Measurements from ENCODE around the gene ACSS3. TPM values are rescaled to one million over a fixed set of nuclear protein-coding genes. Genes with fewer than 3 reads are reported as not detected.

Gene ACSS3
- total and polyA plus RNA-seq, 10 of the 15 experiments (the other 5 are each of a cell fraction or from before 2014, with no cell fraction given), result 0.06 to 0.31 TPM; not detected in 8

GRCh38 chr12:81078469-81079196, 754 bp downstream of the ACSS3 start:
- H3K4me2 ChIP-seq (ENCODE audit: control insufficient read depth, insufficient read depth), result no peak overlapping the region
- no peak for DNase-seq (ENCODE audit: low read depth, low spot score)
- no peak for ATAC-seq
- H3K9ac ChIP-seq (ENCODE audit: control insufficient read depth, insufficient read depth, low read length), result no peak overlapping the region
- H3K27ac ChIP-seq (ENCODE audit: control insufficient read depth, insufficient read depth), result no peak overlapping the region
- ChIA-PET RAD21 (ENCODE audit: unreplicated experiment) (no interaction called here), SMC1A (ENCODE audit: uncharacterized antibody, unreplicated experiment) (no interaction called here), CTCF (no interaction called here), POLR2A (no interaction called here)
- WGBS (ENCODE audit: insufficient coverage, insufficient replicate concordance, low lambda C conversion rate, missing lambda C conversion rate), result 26% methylated on average over 10 of the region's 10 CpGs
- BruUV-seq (replicated peaks), result no TSS peak
- H3K9me3 ChIP-seq (replicated peaks; ENCODE audit: control insufficient read depth, insufficient read depth, low read length), result no peaks in the 10 kb centered on the region
- in situ Hi-C loops (cut with MboI), result no loop called here
- H4K20me1 ChIP-seq (ENCODE audit: control insufficient read depth, insufficient read depth), result no peaks in the 10 kb centered on the region
- FAIRE-seq, result no peak
- no peaks in the 10 kb centered on the region for H3K79me2 ChIP-seq (ENCODE audit: control insufficient read depth, insufficient read depth, low read length)
- intact Hi-C loops (cut with micrococcal nuclease; ENCODE audit: unreplicated experiment), result no loop called here
- no peaks in the 10 kb centered on the region for H3K4me1 ChIP-seq (ENCODE audit: control insufficient read depth, insufficient read depth, low read length)
- no peak overlapping the region for H3K4me3 ChIP-seq
- H3K27me3 ChIP-seq (replicated peaks in 1 of 2; ENCODE audit: control insufficient read depth in 2 of 2, insufficient read depth in 2 of 2, low read length in 1 of 2), result peaks cover 2 to 4% of the 10 kb centered on the region in 2 experiments; a peak in 3 of 4 replicates
- H2AFZ ChIP-seq (ENCODE audit: control insufficient read depth, low read depth, low read length), result no peak overlapping the region
- H3K36me3 ChIP-seq (ENCODE audit: control insufficient read depth in 2 of 2, insufficient read depth in 2 of 2, low read length in 1 of 2), result no peaks in the 10 kb centered on the region
- TF ChIP-seq MAX (IDR thresholded peaks at IDR 0.05; ENCODE audit: low read depth, low read length), result no peak
- TF ChIP-seq EGR1 (IDR thresholded peaks at IDR 0.05; ENCODE audit: borderline replicate concordance in 1 of 2, low read depth in 2 of 2, low read length in 2 of 2), result no peak
- no peak for TF ChIP-seq ZNF217 (IDR thresholded peaks at IDR 0.05)
- TF ChIP-seq, protein P1, sequence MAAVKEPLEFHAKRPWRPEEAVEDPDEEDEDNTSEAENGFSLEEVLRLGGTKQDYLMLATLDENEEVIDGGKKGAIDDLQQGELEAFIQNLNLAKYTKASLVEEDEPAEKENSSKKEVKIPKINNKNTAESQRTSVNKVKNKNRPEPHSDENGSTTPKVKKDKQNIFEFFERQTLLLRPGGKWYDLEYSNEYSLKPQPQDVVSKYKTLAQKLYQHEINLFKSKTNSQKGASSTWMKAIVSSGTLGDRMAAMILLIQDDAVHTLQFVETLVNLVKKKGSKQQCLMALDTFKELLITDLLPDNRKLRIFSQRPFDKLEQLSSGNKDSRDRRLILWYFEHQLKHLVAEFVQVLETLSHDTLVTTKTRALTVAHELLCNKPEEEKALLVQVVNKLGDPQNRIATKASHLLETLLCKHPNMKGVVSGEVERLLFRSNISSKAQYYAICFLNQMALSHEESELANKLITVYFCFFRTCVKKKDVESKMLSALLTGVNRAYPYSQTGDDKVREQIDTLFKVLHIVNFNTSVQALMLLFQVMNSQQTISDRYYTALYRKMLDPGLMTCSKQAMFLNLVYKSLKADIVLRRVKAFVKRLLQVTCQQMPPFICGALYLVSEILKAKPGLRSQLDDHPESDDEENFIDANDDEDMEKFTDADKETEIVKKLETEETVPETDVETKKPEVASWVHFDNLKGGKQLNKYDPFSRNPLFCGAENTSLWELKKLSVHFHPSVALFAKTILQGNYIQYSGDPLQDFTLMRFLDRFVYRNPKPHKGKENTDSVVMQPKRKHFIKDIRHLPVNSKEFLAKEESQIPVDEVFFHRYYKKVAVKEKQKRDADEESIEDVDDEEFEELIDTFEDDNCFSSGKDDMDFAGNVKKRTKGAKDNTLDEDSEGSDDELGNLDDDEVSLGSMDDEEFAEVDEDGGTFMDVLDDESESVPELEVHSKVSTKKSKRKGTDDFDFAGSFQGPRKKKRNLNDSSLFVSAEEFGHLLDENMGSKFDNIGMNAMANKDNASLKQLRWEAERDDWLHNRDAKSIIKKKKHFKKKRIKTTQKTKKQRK (IDR thresholded peaks at IDR 0.05; ENCODE audit: low read depth, low read length), result no peak
- no peak for TF ChIP-seq ZNF24 (IDR thresholded peaks at IDR 0.05)
- no peak for TF ChIP-seq RAD21 (IDR thresholded peaks at IDR 0.05; ENCODE audit: insufficient read depth, low read depth, low read length)
- TF ChIP-seq IKZF1 (conservative IDR thresholded peaks at IDR 0.05), result no peak
- TF ChIP-seq DPF2 (IDR thresholded peaks at IDR 0.05), result no peak
- TF ChIP-seq MYC (IDR thresholded peaks at IDR 0.05; ENCODE audit: insufficient read depth, insufficient read length, insufficient replicate concordance, low read length, severe bottlenecking), result no peak
- TF ChIP-seq, protein P2, sequence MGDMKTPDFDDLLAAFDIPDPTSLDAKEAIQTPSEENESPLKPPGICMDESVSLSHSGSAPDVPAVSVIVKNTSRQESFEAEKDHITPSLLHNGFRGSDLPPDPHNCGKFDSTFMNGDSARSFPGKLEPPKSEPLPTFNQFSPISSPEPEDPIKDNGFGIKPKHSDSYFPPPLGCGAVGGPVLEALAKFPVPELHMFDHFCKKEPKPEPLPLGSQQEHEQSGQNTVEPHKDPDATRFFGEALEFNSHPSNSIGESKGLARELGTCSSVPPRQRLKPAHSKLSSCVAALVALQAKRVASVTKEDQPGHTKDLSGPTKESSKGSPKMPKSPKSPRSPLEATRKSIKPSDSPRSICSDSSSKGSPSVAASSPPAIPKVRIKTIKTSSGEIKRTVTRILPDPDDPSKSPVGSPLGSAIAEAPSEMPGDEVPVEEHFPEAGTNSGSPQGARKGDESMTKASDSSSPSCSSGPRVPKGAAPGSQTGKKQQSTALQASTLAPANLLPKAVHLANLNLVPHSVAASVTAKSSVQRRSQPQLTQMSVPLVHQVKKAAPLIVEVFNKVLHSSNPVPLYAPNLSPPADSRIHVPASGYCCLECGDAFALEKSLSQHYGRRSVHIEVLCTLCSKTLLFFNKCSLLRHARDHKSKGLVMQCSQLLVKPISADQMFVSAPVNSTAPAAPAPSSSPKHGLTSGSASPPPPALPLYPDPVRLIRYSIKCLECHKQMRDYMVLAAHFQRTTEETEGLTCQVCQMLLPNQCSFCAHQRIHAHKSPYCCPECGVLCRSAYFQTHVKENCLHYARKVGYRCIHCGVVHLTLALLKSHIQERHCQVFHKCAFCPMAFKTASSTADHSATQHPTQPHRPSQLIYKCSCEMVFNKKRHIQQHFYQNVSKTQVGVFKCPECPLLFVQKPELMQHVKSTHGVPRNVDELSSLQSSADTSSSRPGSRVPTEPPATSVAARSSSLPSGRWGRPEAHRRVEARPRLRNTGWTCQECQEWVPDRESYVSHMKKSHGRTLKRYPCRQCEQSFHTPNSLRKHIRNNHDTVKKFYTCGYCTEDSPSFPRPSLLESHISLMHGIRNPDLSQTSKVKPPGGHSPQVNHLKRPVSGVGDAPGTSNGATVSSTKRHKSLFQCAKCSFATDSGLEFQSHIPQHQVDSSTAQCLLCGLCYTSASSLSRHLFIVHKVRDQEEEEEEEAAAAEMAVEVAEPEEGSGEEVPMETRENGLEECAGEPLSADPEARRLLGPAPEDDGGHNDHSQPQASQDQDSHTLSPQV (IDR thresholded peaks at IDR 0.05), result no peak
- no peak for TF ChIP-seq POLR2AphosphoS2 (IDR thresholded peaks at IDR 0.05; ENCODE audit: low read depth, low read length)
- TF ChIP-seq ELK1 (IDR thresholded peaks at IDR 0.05; ENCODE audit: low read depth, low read length), result no peak
- no peak for TF ChIP-seq HDGF (IDR thresholded peaks at IDR 0.05)
- TF ChIP-seq ZNF622 (IDR thresholded peaks at IDR 0.05), result no peak
- no peak for TF ChIP-seq RELA (IDR thresholded peaks at IDR 0.05; ENCODE audit: borderline replicate concordance, partially characterized antibody)
- no peak for TF ChIP-seq FOXK2 (IDR thresholded peaks at IDR 0.05)
